ENCODE data around the gene CERS1. TPM values are rescaled to one million over a fixed set of nuclear protein-coding genes. Genes with fewer than 3 reads are reported as not detected.

Gene CERS1
- 16.5 and 18.2 TPM in 2 replicates for total RNA-seq (2014; rRNA removed; shearing (Covaris generic))

GRCh38 chr19:18895824-18896341 is at the start of gene CERS1:
TSS of gene CERS1 (minus strand) at chr19:18896158. CDS start at chr19:18896072, 86 bp downstream.

GRCh38 chr19:18940769-18941627 is 45.0 kb upstream of the CERS1 start, which contains the start of gene HOMER3:
TSS of gene HOMER3 (minus strand) at chr19:18941217. CDS start at chr19:18938982, 2,235 bp downstream.

GRCh38 chr19:18919086-18919899 is 23.3 kb upstream of the CERS1 start, which contains the start of the genes COPE and DDX49:
TSS of gene COPE (minus strand) at chr19:18919387. CDS start at chr19:18919348, 39 bp downstream.
TSS of gene DDX49 (plus strand) at chr19:18919715. CDS start at chr19:18919742, 27 bp downstream.

GRCh38 chr19:18831524-18832305 is 64.2 kb downstream of the CERS1 start, which contains the start of gene UPF1:
TSS of gene UPF1 (plus strand) at chr19:18831959. CDS start at chr19:18832210, 251 bp downstream.

Other genes starting within 250 kb of the CERS1 start
- 7.3 and 7.5 TPM in 2 replicates for gene CRTC1, start 212.5 kb downstream of the CERS1 start, total RNA-seq (2014; rRNA removed; shearing (Covaris generic))
- not detected in 2 replicates for gene COMP, start 104.9 kb downstream of the CERS1 start, total RNA-seq (2014; rRNA removed; shearing (Covaris generic))
- 101 and 111 TPM in 2 replicates for gene UPF1, start 64.2 kb downstream of the CERS1 start, total RNA-seq (2014; rRNA removed; shearing (Covaris generic))
- 423 and 437 TPM in 2 replicates for gene COPE, start 23.2 kb upstream of the CERS1 start, total RNA-seq (2014; rRNA removed; shearing (Covaris generic))
- gene DDX49, start 23.6 kb upstream of the CERS1 start, total RNA-seq (2014; rRNA removed; shearing (Covaris generic)), result 251 and 256 TPM in 2 replicates
- gene HOMER3, start 45.1 kb upstream of the CERS1 start, total RNA-seq (2014; rRNA removed; shearing (Covaris generic)), result 92.4 and 104 TPM in 2 replicates
- 46.0 and 47.3 TPM in 2 replicates for gene SUGP2, start 137.4 kb upstream of the CERS1 start, total RNA-seq (2014; rRNA removed; shearing (Covaris generic))
- gene ARMC6, start 137.4 kb upstream of the CERS1 start, total RNA-seq (2014; rRNA removed; shearing (Covaris generic)), result 78.9 and 86.3 TPM in 2 replicates
- 6.2 and 7.7 TPM in 2 replicates for gene SLC25A42, start 167.8 kb upstream of the CERS1 start, total RNA-seq (2014; rRNA removed; shearing (Covaris generic))
- 50.4 and 67.5 TPM in 2 replicates for gene TMEM161A, start 242.3 kb upstream of the CERS1 start, total RNA-seq (2014; rRNA removed; shearing (Covaris generic))

All from A375 (cell line).